NCI-H524 treated with DMSO at 0.1 percent for 48 hours (cell line): Measurements from ENCODE around the gene APOE.
"Not testable (repeated sequence)": the region's sequence is repeated elsewhere in the genome, so short reads cannot be mapped to it uniquely, and the experiment has no call there.

ENCODE experiments used
- DNase-seq: peaks from one replicate; lab custom pipeline; 2025; lab: John Stamatoyannopoulos, UW

The APOE gene

DNA sequence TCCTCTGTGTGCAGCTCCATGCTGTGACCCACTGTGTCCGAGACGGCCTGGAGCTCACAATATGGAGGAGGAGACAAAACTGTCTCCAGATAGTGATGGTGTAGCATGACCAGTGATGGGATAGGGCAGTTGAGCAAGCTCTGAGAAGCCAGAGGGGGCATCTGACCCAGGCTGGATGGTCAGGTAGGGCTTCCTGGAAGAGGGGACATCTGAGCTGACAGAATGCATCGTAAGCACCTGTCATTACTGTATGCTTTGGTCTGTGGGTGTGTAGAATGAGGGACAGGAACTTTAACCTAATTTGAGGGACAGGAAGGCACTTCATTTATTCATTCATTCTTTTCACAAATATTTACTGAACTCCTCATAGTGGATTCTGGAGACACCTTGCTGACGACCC, 21.0 kb upstream of the APOE start:
- no peak for DNase-seq

DNA sequence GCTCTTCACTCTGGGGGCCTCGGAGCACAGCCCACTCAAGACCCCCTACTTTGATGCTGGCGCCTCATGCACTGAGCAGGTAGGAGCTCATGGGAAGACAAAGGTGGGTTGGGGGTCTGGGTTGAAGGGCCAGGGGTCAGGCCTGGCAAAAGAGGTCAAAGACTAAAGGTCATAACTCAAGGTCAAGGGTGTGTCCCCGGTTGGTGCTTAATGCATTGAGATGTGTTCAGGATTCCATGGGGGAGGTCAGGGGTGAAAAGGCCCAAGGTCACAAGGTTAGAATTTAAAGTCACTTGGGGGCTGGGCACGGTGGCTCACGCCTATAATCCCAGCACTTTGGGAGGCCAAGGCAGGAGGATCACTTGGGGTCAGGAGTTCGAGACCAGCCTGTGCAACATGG, 19.5 kb upstream of the APOE start:
- DNase-seq, result no peak

DNA sequence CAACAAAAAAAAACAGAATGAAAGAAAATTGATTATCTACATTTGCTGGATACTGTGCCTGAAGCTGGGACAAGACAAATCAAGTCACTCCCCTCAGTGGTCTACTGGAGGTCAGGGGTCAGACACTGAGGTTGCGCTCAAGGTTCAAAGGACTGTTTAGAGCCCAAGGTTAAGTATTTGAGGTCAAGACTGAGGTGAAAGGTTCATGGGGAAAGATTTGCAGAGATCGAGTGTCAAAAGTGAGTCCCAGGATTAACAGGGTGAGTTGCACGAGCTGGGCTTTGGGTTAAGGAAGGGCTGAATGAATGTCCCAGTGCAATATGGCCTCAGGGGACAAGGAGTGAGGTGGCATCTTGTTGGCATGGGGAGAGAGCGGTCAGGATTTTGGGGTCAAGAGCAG, 17.9 kb upstream of the APOE start:
- no peak for DNase-seq

DNA sequence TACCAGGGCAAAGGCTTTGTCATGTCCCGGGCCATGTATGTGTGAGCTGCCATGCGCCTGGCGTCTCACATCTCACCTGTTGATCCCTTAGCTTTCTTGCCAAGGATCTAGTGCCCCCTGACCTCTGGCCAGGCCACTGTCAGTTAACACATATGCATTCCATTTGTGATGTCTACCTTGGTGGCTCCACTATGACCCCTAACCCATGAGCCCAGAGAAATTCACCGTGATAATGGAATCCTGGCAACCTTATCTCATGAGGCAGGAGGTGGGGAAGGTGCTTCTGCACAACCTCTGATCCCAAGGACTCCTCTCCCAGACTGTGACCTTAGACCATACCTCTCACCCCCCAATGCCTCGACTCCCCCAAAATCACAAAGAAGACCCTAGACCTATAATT, 17.3 kb upstream of the APOE start:
- not testable (repeated sequence) for DNase-seq

DNA sequence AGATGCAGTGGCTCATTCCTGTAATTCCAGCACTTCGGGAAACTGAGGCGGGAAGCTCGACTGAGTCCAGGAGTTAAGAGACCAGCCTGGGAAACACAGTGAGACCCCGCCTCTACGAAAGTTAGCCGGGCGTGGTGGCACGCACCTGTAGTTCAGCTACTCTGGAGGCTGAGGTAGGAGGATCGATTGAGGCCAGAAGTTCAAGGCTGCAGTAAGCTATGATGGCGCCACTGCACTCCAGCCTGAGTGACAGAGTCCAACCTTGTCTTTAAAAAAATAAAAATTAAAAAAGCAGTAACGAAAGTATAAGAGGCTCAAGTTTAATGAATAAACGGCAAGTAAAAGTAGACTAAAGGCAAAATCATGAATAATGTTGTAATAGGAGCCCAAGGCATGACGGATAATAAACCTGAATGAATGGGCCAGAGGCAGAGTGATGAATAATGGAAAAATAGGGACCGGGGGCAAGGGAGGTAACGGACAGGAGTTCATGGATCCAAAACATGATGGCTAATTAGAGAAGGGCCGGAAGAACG, 15.7 kb upstream of the APOE start:
- no peak for DNase-seq

DNA sequence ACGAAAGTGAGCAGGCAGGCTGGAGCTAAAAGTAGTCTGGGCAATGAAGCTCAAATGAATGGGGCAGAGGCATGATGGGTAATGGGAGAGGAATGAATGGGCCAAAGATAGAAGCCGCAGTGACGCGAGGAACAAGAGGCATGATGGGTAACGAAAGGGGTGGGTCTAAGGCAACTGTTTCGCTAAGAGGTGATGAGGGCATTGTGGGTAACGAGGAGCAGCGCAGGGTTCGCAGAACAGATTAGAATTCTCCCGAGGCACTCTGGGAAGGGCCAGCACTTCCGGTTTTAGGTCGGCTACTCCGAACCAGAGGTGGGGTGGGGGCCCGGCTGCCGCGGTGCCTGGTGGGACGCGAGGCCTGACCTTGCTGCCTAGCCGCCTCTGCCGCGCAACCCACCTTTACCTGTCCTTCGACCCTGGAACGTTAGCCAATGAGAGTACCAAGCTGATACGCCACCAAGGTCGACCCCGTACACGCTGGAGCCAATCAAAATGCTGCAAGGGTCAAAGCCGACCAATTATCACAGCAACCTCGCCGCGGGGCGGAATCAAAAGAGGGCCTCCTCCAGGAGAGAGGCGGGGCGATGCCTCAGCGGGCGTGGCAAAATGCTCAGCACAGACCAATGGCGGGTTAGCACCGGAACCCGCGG, 15.1 kb upstream of the APOE start:
- peak; percentile 100 for DNase-seq

DNA sequence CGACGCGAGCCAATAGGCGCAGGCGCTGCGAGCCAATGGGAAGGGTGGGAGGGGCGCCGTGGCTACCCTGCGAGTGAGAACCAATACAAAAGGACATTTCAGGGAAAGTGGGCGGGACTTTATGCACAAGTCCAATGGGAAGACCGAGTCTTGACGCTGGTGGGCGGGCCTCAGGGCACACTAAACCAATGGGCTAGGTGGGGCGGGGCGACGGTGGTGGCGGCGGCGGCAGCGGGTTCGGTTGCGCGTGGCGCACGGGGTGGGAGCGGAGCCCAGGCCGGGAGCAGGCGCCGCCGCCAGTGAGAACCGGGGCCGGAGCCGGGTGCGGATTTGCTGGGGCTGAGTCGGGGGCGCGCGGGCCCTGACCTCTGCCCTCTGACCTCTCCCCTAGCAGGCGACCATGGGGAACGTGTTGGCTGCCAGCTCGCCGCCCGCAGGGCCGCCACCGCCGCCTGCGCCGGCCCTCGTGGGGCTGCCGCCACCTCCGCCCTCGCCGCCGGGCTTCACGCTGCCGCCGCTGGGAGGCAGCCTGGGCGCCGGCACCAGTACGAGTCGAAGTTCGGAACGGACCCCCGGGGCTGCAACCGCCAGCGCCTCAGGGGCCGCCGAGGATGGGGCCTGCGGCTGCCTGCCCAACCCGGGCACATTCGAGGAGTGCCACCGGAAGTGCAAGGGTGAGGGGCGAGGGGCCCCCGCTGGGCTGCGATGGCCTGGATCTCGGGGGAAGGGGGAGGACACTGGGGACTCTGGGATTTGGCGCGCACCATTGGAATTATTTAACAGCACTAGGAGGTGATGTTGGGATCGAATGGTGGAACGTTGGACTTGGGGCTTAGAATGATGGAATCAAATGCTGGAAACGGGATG, 14.3 kb upstream of the APOE start, which contains the start of gene TOMM40:
Gene TOMM40 (plus strand): TSS at position 239 of the 867 bp plus-strand sequence. CDS start 162 bp downstream, at position 401.
- DNase-seq, result peak; percentile 99

DNA sequence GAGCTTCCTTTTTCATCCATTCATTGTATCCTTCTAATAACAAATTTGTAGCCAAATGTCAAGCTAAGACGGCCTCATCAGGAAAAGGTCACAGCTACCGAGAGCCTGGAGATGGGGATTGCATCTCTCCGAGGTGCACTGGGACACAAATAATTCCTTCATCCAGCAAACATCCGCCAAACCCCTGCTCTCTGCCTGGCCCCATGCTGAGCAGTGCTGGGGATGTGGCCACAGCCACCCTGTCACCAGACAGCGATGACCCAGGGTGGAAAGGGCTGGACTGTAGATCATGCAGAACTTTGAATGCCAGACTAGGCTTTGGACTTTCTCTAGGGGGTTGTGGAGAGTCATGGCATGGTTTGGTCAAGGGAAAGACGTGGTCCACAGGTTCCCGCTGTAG, 12.7 kb upstream of the APOE start:
- DNase-seq, result no peak

DNA sequence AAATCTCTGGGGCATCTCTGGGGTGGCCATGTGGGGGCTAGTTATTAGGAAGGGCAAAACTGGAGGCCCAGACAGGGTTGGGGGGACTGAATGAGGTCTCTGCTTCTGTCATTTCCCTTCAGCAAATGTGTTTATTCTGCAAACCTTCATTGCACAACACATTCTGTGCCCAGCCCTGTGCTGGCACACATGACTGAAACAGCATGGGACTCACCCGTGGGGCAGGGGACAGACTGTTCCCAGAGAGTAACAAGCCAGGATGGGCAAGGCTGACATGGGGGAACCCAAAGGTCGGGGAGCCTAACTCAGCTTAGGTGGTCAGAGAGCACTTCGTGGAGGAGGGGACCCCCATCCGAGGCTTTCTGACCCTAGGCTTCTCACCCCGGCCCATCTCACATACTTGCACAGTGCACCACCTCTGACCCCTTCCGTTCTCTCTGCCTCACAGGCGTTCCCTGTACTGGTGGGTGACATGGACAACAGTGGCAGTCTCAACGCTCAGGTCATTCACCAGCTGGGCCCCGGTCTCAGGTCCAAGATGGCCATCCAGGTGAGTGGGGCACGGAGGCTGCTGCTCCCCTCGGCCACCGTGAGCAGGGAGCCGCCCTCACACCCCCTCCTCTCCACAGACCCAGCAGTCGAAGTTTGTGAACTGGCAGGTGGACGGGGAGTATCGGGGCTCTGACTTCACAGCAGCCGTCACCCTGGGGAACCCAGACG, 12.1 kb upstream of the APOE start:
- no peak for DNase-seq

DNA sequence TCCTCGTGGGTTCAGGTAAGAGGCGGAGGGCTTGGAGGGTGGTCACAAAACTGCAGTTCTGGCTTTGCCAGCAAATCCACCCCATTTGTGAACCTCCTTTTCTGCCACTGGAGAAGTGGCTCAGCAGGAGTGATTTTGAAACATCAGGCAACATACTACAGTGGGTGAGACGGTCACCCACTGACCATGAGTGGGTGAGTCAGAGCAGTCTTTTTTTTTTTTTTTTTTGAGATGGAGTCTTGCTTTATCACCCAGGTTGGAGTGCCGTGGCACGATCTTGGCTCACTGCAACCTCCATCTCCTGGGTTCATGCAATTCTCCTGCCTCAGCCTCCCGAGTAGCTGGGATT, 11.6 kb upstream of the APOE start:
- no peak for DNase-seq

DNA sequence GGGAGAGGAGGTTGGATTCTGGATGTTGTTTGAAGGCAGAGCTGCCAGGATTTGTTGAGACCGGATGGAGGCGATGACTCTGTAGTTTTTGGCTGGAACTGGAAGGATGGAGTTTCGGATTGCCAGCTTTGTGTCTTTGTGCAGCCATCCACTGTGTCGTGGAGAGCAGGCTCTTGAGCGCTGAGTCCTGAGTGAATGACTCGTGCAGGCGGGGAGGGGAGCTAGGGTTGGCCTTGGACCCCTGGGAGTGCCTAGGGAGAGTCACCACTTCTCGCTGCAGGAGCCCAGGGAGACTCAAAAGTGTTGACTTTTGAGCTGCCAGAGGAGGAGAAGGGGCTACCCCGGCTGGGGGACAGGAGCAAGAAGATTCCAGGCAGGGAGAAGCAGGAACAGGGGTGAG, 10.7 kb upstream of the APOE start:
- no peak for DNase-seq

DNA sequence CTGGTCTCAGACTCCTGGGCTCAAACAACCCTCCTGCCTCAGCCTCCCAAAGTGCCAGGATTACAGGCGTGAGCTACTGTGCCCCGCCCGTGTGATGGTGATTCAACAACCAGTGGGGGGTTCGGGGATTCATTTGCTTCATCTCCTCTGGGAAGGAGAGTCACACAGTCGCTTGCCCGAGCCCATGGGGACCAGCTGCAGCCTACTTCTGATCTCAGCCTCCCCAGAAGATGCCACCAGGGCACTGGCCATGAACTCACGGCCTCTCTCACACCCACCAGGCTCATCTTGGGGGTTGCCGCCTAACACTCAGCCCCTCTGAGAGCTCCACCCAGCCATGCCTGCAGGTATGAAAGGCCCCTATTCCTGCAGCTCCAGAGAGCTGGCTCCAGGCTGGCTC, 7.8 kb upstream of the APOE start:
- no peak for DNase-seq

DNA sequence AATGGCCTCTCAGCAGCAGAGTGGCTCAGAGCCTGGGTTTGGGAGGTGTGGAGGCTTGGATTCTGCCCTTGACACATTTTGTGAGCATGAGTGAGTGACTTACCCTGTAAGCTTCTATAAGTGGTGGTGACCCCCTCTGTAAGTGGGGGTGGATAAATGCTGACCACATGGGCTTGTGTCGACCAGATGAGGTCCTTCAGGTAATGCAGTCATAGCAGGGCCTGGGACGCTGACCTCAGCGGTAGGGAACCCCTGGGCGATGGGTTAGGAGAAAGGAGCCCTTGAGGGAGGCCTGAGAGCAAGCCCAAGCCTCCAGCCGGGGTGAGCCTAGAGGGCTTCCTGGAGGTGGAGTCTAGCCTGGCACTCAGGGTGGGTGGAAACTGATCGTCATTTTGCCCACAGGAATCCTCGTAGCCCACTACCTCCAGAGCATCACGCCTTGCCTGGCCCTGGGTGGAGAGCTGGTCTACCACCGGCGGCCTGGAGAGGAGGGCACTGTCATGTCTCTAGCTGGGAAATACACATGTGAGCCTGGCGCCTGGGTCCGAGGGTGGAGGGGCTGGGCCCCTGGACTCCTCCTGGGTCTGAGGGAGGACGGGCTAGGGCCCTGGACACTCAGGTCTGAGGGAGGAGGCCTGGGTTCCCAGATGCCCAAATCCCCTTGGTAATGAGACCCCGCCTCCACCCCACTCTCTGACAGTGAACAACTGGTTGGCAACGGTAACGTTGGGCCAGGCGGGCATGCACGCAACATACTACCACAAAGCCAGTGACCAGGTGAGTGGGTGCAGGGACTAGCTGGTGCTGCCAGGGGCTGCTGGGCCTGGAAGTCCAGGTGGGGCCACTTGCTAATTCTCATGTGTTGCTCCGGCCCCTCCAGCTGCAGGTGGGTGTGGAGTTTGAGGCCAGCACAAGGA, 5.0 kb upstream of the APOE start:
- DNase-seq, result no peak

DNA sequence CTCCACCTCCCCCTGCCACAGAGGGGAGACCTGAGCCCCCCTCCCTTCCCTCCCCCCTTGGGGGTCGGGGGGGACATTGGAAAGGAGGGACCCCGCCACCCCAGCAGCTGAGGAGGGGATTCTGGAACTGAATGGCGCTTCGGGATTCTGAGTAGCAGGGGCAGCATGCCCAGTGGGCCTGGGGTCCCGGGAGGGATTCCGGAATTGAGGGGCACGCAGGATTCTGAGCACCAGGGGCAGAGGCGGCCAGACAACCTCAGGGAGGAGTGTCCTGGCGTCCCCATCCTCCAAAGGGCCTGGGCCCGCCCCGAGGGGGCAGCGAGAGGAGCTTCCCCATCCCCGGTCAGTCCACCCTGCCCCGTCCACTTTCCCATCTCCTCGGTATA, 2.4 kb upstream of the APOE start:
- no peak for DNase-seq

DNA sequence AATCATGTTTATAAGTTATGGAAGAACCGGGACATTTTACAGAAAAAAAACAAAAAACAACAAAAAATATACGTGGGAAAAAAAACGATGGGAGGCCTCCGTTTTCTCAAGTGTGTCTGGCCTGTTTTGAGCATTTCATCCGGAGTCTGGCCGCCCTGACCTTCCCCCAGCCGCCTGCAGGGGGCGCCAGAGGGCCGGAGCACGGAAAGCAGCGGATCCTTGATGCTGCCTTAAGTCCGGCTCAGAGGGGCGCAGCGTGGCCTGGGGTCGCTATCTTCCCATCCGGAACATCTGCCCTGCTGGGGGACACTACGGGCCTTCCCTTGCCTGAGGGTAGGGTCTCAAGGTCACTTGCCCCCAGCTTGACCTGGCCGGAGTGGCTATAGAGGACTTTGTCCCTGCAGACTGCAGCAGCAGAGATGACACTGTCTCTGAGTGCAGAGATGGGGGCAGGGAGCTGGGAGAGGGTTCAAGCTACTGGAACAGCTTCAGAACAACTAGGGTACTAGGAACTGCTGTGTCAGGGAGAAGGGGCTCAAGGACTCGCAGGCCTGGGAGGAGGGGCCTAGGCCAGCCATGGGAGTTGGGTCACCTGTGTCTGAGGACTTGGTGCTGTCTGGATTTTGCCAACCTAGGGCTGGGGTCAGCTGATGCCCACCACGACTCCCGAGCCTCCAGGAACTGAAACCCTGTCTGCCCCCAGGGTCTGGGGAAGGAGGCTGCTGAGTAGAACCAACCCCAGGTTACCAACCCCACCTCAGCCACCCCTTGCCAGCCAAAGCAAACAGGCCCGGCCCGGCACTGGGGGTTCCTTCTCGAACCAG, 1.8 kb upstream of the APOE start:
- no peak for DNase-seq

DNA sequence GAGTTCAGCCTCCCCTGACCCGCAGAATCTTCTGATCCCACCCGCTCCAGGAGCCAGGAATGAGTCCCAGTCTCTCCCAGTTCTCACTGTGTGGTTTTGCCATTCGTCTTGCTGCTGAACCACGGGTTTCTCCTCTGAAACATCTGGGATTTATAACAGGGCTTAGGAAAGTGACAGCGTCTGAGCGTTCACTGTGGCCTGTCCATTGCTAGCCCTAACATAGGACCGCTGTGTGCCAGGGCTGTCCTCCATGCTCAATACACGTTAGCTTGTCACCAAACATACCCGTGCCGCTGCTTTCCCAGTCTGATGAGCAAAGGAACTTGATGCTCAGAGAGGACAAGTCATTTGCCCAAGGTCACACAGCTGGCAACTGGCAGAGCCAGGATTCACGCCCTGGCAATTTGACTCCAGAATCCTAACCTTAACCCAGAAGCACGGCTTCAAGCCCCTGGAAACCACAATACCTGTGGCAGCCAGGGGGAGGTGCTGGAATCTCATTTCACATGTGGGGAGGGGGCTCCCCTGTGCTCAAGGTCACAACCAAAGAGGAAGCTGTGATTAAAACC, 1.1 kb upstream of the APOE start:
- no peak for DNase-seq

DNA sequence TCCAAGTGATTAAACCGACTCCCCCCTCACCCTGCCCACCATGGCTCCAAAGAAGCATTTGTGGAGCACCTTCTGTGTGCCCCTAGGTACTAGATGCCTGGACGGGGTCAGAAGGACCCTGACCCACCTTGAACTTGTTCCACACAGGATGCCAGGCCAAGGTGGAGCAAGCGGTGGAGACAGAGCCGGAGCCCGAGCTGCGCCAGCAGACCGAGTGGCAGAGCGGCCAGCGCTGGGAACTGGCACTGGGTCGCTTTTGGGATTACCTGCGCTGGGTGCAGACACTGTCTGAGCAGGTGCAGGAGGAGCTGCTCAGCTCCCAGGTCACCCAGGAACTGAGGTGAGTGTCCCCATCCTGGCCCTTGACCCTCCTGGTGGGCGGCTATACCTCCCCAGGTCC, 2.0 kb downstream of the APOE start:
- no peak for DNase-seq

DNA sequence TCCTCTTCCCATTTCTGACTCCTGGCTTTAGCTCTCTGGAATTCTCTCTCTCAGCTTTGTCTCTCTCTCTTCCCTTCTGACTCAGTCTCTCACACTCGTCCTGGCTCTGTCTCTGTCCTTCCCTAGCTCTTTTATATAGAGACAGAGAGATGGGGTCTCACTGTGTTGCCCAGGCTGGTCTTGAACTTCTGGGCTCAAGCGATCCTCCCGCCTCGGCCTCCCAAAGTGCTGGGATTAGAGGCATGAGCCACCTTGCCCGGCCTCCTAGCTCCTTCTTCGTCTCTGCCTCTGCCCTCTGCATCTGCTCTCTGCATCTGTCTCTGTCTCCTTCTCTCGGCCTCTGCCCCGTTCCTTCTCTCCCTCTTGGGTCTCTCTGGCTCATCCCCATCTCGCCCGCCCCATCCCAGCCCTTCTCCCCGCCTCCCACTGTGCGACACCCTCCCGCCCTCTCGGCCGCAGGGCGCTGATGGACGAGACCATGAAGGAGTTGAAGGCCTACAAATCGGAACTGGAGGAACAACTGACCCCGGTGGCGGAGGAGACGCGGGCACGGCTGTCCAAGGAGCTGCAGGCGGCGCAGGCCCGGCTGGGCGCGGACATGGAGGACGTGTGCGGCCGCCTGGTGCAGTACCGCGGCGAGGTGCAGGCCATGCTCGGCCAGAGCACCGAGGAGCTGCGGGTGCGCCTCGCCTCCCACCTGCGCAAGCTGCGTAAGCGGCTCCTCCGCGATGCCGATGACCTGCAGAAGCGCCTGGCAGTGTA, 2.7 kb downstream of the APOE start:
- DNase-seq, result no peak

DNA sequence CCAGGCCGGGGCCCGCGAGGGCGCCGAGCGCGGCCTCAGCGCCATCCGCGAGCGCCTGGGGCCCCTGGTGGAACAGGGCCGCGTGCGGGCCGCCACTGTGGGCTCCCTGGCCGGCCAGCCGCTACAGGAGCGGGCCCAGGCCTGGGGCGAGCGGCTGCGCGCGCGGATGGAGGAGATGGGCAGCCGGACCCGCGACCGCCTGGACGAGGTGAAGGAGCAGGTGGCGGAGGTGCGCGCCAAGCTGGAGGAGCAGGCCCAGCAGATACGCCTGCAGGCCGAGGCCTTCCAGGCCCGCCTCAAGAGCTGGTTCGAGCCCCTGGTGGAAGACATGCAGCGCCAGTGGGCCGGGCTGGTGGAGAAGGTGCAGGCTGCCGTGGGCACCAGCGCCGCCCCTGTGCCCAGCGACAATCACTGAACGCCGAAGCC, 3.3 kb downstream of the APOE start:
- no peak for DNase-seq

DNA sequence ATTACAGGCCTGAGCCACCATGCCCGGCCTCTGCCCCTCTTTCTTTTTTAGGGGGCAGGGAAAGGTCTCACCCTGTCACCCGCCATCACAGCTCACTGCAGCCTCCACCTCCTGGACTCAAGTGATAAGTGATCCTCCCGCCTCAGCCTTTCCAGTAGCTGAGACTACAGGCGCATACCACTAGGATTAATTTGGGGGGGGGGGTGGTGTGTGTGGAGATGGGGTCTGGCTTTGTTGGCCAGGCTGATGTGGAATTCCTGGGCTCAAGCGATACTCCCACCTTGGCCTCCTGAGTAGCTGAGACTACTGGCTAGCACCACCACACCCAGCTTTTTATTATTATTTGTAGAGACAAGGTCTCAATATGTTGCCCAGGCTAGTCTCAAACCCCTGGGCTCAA, 4.2 kb downstream of the APOE start:
- DNase-seq, result no peak
